Keratinocyte (primary cell): ENCODE data around the gene GRAP. TPM values are rescaled to one million over a fixed set of nuclear protein-coding genes. Genes with fewer than 3 reads are reported as not detected.

Experiments used
- DNase-seq: peaks from one replicate; pipeline ENCODE4 v3.0.0-alpha.2; 2011; ENCODE audit warnings: low read depth, missing footprints, low spot score
- FAIRE-seq: peaks from 2 replicates; lab custom pipeline; 2011; peaks lifted over from hg19 to GRCh38; lab: Jason Lieb, UNC
- H2AFZ ChIP-seq: 2 replicates; pipeline ENCODE4 v1.6.0; 2012; ENCODE audit warnings: low read length, control low read depth, inconsistent platforms; ENCODE audit not compliant: control insufficient read depth
- H3K27ac ChIP-seq: 2 replicates; pipeline ENCODE4 v1.5.1; 2011; ENCODE audit warnings: low read length; ENCODE audit not compliant: control insufficient read depth, insufficient read depth
- H3K27me3 ChIP-seq: 3 replicates; pipeline ENCODE4 v1.6.0; 2011; ENCODE audit warnings: low read length; ENCODE audit not compliant: control insufficient read depth, insufficient read depth; ENCODE audit errors: extremely low read depth
- H3K36me3 ChIP-seq, 2 experiments: 2 replicates in 1 of 2; 3 replicates in 1 of 2; pipeline ENCODE4 v1.5.1; 2011; ENCODE audit warnings: low read length in 2 of 2, mild to moderate bottlenecking in 1 of 2; ENCODE audit not compliant: control insufficient read depth in 2 of 2, insufficient read depth in 2 of 2; ENCODE audit errors: extremely low read depth in 1 of 2
- H3K4me1 ChIP-seq: 3 replicates; pipeline ENCODE4 v1.5.1; 2011; ENCODE audit warnings: low read length; ENCODE audit not compliant: control insufficient read depth, insufficient read depth; ENCODE audit errors: extremely low read depth
- H3K4me2 ChIP-seq: 3 replicates; pipeline ENCODE4 v1.6.0; 2011; ENCODE audit warnings: low read depth, low read length; ENCODE audit not compliant: control insufficient read depth, insufficient read depth; ENCODE audit errors: extremely low read depth
- H3K4me3 ChIP-seq, 3 experiments: fragments of 200-600 bp in 1 of 3; sonication (generic) in 1 of 3; 2 replicates in 2 of 3; 3 replicates in 1 of 3; pipeline ENCODE4 v1.5.1; 2011 to 2016; ENCODE audit warnings: low read length in 3 of 3, mild to moderate bottlenecking in 3 of 3, control low read depth in 2 of 3, inconsistent platforms in 1 of 3, low read depth in 1 of 3, mixed read lengths in 1 of 3, mixed run types in 1 of 3, moderate library complexity in 1 of 3; ENCODE audit not compliant: control insufficient read depth in 2 of 3, insufficient read depth in 2 of 3; ENCODE audit errors: extremely low read depth in 1 of 3
- H3K79me2 ChIP-seq: 2 replicates; pipeline ENCODE4 v1.6.0; 2012; ENCODE audit warnings: low read length; ENCODE audit not compliant: control insufficient read depth, insufficient read depth
- H3K9ac ChIP-seq: 3 replicates; pipeline ENCODE4 v1.6.0; 2011; ENCODE audit warnings: low read length; ENCODE audit not compliant: control insufficient read depth, insufficient read depth; ENCODE audit errors: extremely low read depth
- H3K9me1 ChIP-seq: 3 replicates; pipeline ENCODE4 v1.6.0; 2011; ENCODE audit warnings: low read length; ENCODE audit not compliant: control insufficient read depth, insufficient read depth; ENCODE audit errors: extremely low read depth
- H3K9me3 ChIP-seq: 2 replicates; pipeline ENCODE4 v1.5.1; 2012; ENCODE audit warnings: low read depth, low read length; ENCODE audit not compliant: control insufficient read depth
- H4K20me1 ChIP-seq: 3 replicates; pipeline ENCODE4 v1.6.0; 2011; ENCODE audit warnings: low read length; ENCODE audit not compliant: control insufficient read depth, insufficient read depth; ENCODE audit errors: extremely low read depth
- CTCF ChIP-seq, 3 experiments: IDR thresholded peaks in 1 of 3; conservative IDR thresholded peaks in 1 of 3; optimal IDR thresholded peaks in 1 of 3; 2 replicates in 2 of 3; 3 replicates in 1 of 3; pipeline versions ENCODE3 to v1.5.1; 2011; ENCODE audit warnings: low read length in 3 of 3, mild to moderate bottlenecking in 3 of 3, moderate library complexity in 2 of 3, control low read depth in 1 of 3, inconsistent platforms in 1 of 3; ENCODE audit not compliant: insufficient read depth in 2 of 3; ENCODE audit errors: extremely low read depth in 1 of 3
- EZH2 ChIP-seq: IDR thresholded peaks from one replicate; pipeline ENCODE4 v1.6.1; 2012; ENCODE audit warnings: inconsistent platforms, mild to moderate bottlenecking, low read length, moderate library complexity
- dilution Hi-C: fragments of 300-500 bp; cut with MboI; formaldehyde crosslinking; loops from one replicate; pipeline ENCODE4 v1.7.0; 2020; ENCODE audit warnings: low sequenced_read_pairs; ENCODE audit not compliant: extremely low pct_ligation_motif_present
- polyA plus RNA-seq, 5 experiments: library from polyadenylated mRNA; depleted of rRNA in 3 of 5; stranded (reverse) in 3 of 5; stranded (forward) in 1 of 5; unstranded in 1 of 5; fragments of >200 nt; gene quantifications; 1 replicate in 1 of 5; 2 replicates in 3 of 5; 3 replicates in 1 of 5; pipeline versions ENCODE4 v1.2.1 to v1.2.3, GENCODE V29; 2011 to 2012; ENCODE audit warnings: missing spikeins in 2 of 5, low read depth in 1 of 5, low replicate concordance in 1 of 5

GRAP gene
- polyA plus RNA-seq, 1 donor (not counting 4 experiments of a cell fraction or from before 2014, with no cell fraction given): 0.03 TPM

- Histone ChIP-seq H3K9ac (peak overlapping the region; percentile 8), H3K27me3 (no peaks in the 10 kb centered on the region), H3K36me3 (no peaks in the 10 kb centered on the region), H3K9me1 (no peaks in the 10 kb centered on the region), H3K79me2 (no peaks in the 10 kb centered on the region), H3K4me3 (no peak overlapping the region), H2AFZ (no peak overlapping the region), H4K20me1 (no peaks in the 10 kb centered on the region), H3K4me2 (peak overlapping the region; percentile 9), H3K9me3 (no peaks in the 10 kb centered on the region), H3K27ac (peak overlapping the region; percentile 13), H3K4me1 (peaks cover 35% of the 10 kb centered on the region)
- peak; percentile 76 for FAIRE-seq
- no peak for DNase-seq
- dilution Hi-C loops: no loop called here
- TF ChIP-seq EZH2 (no peak), CTCF (optimal IDR thresholded peaks at IDR 0.05 in 1 of 3, IDR thresholded peaks at IDR 0.05 in 1 of 3, conservative IDR thresholded peaks at IDR 0.05 in 1 of 3; ENCODE audit: extremely low read depth in 1 of 3, insufficient read depth in 2 of 3, low read length in 3 of 3) (no peak)
These were observed 30.5 kb downstream of the GRAP start for GRCh38 chr17:19016297-19016696.

GRCh38 chr17:19015428-19015827 lies 31.3 kb downstream of the GRAP start:
- Histone ChIP-seq H3K4me1 (peaks cover 40% of the 10 kb centered on the region), H3K36me3 (no peaks in the 10 kb centered on the region), H2AFZ (no peak overlapping the region), H3K27ac (no peak overlapping the region), H3K9me3 (no peaks in the 10 kb centered on the region), H3K4me3 (no peak overlapping the region), H3K9ac (no peak overlapping the region), H3K4me2 (no peak overlapping the region), H3K79me2 (no peaks in the 10 kb centered on the region), H3K9me1 (no peaks in the 10 kb centered on the region), H3K27me3 (no peaks in the 10 kb centered on the region), H4K20me1 (no peaks in the 10 kb centered on the region)
- dilution Hi-C loops: no loop called here
- DNase-seq: no peak
- TF ChIP-seq CTCF (optimal IDR thresholded peaks at IDR 0.05 in 1 of 3, IDR thresholded peaks at IDR 0.05 in 1 of 3, conservative IDR thresholded peaks at IDR 0.05 in 1 of 3; ENCODE audit: extremely low read depth in 1 of 3, insufficient read depth in 2 of 3, low read length in 3 of 3) (no peak), EZH2 (no peak)
- FAIRE-seq: no peak
